ENCODE data around the gene GOLGA6D.
A peak's percentile ranks its signal among the peaks of the same experiment; 100 is the strongest.

Gene GOLGA6D

GRCh38 chr15:75325922-75326321 is 43.3 kb downstream of the GOLGA6D start:
- TF ChIP-seq EZH2phosphoT487 (IDR thresholded peaks at IDR 0.05; ENCODE audit: borderline replicate concordance, low read length) (no peak), CTCF (IDR thresholded peaks at IDR 0.05; ENCODE audit: low read depth, low read length, poor library complexity, severe bottlenecking) (no peak)
- Histone ChIP-seq H3K9me3 (ENCODE audit: control insufficient read depth, insufficient read depth, low read length) (no peaks in the 10 kb centered on the region), H3K9me2 (replicated peaks; ENCODE audit: control insufficient read depth, low read length) (no peaks in the 10 kb centered on the region), H3F3A (ENCODE audit: control insufficient read depth, insufficient read depth) (no peaks in the 10 kb centered on the region), H3K4me2 (ENCODE audit: low read length) (peak overlapping the region; percentile 48), H3K4me1 (ENCODE audit: control insufficient read depth, low read length) (peaks cover 27% of the 10 kb centered on the region), H3K79me2 (ENCODE audit: control insufficient read depth, low read length) (no peaks in the 10 kb centered on the region), H3K27ac (ENCODE audit: low read depth, low read length) (no peak overlapping the region), H3K27me3 (ENCODE audit: control insufficient read depth, low read length) (no peaks in the 10 kb centered on the region), H3K4me3 (ENCODE audit: low read length) (no peak overlapping the region), H3K36me3 (ENCODE audit: control insufficient read depth, low read length) (no peaks in the 10 kb centered on the region), H4K20me1 (ENCODE audit: control insufficient read depth, insufficient read depth, low read depth, low read length) (no peaks in the 10 kb centered on the region)

GRCh38 chr15:75327005-75327404 is 44.4 kb downstream of the GOLGA6D start:
- H3F3A ChIP-seq (ENCODE audit: control insufficient read depth, insufficient read depth): no peaks in the 10 kb centered on the region
- peaks cover 27% of the 10 kb centered on the region for H3K4me1 ChIP-seq (ENCODE audit: control insufficient read depth, low read length)
- H3K36me3 ChIP-seq (ENCODE audit: control insufficient read depth, low read length): no peaks in the 10 kb centered on the region
- H3K27ac ChIP-seq (ENCODE audit: low read depth, low read length): no peak overlapping the region
- H3K9me2 ChIP-seq (replicated peaks; ENCODE audit: control insufficient read depth, low read length): no peaks in the 10 kb centered on the region
- H3K79me2 ChIP-seq (ENCODE audit: control insufficient read depth, low read length): no peaks in the 10 kb centered on the region
- H3K4me2 ChIP-seq (ENCODE audit: low read length): no peak overlapping the region
- TF ChIP-seq EZH2phosphoT487 (IDR thresholded peaks at IDR 0.05; ENCODE audit: borderline replicate concordance, low read length): no peak
- peak; percentile 16 for TF ChIP-seq CTCF (IDR thresholded peaks at IDR 0.05; ENCODE audit: low read depth, low read length, poor library complexity, severe bottlenecking)
- H3K27me3 ChIP-seq (ENCODE audit: control insufficient read depth, low read length): no peaks in the 10 kb centered on the region
- H4K20me1 ChIP-seq (ENCODE audit: control insufficient read depth, insufficient read depth, low read depth, low read length): no peaks in the 10 kb centered on the region
- H3K4me3 ChIP-seq (ENCODE audit: low read length): no peak overlapping the region
- H3K9me3 ChIP-seq (ENCODE audit: control insufficient read depth, insufficient read depth, low read length): no peaks in the 10 kb centered on the region

- no peaks in the 10 kb centered on the region for H3K27me3 ChIP-seq (ENCODE audit: control insufficient read depth, low read length)
- no peaks in the 10 kb centered on the region for H3K79me2 ChIP-seq (ENCODE audit: control insufficient read depth, low read length)
- H3K9me2 ChIP-seq (replicated peaks; ENCODE audit: control insufficient read depth, low read length): no peaks in the 10 kb centered on the region
- TF ChIP-seq EZH2phosphoT487 (IDR thresholded peaks at IDR 0.05; ENCODE audit: borderline replicate concordance, low read length) (no peak), CTCF (IDR thresholded peaks at IDR 0.05; ENCODE audit: low read depth, low read length, poor library complexity, severe bottlenecking) (no peak)
- H3K27ac ChIP-seq (ENCODE audit: low read depth, low read length): no peak overlapping the region
- H3K36me3 ChIP-seq (ENCODE audit: control insufficient read depth, low read length): no peaks in the 10 kb centered on the region
- no peak overlapping the region for H3K4me2 ChIP-seq (ENCODE audit: low read length)
- H3F3A ChIP-seq (ENCODE audit: control insufficient read depth, insufficient read depth): no peaks in the 10 kb centered on the region
- no peaks in the 10 kb centered on the region for H4K20me1 ChIP-seq (ENCODE audit: control insufficient read depth, insufficient read depth, low read depth, low read length)
- no peak overlapping the region for H3K4me3 ChIP-seq (ENCODE audit: low read length)
- H3K9me3 ChIP-seq (ENCODE audit: control insufficient read depth, insufficient read depth, low read length): no peaks in the 10 kb centered on the region
- H3K4me1 ChIP-seq (ENCODE audit: control insufficient read depth, low read length): peaks cover 27% of the 10 kb centered on the region
Observed at GRCh38 chr15:75327491-75327890, 44.9 kb downstream of the GOLGA6D start.

All from DOHH2 (cell line).